HepG2 (cell line): ENCODE measurements around the gene UBR3. TPM values are rescaled to one million over a fixed set of nuclear protein-coding genes. Genes with fewer than 3 reads are reported as not detected.

ENCODE experiments used
- ATF4 ChIP-seq, 2 experiments: fragments of 450-650 bp in 1 of 2; sonication (generic) in 1 of 2; formaldehyde crosslinking; IDR thresholded peaks; 2 replicates each; pipeline versions ENCODE4 v1.5.0 to v1.8.0; 2020 to 2022; ENCODE audit warnings: mild to moderate bottlenecking in 1 of 2, missing genetic modification reagents in 1 of 2
- CHCHD3 ChIP-seq: sonication (generic); formaldehyde crosslinking; IDR thresholded peaks from 2 replicates; pipeline ENCODE4 v1.8.0; 2022; ENCODE audit warnings: mild to moderate bottlenecking, missing genetic modification reagents, moderate library complexity
- ETS1 ChIP-seq: sonication (generic); formaldehyde crosslinking; IDR thresholded peaks from 2 replicates; pipeline ENCODE4 v1.4.0; 2020; ENCODE audit warnings: missing genetic modification reagents
- FOXA1 ChIP-seq, 2 experiments: fragments of 450-650 bp in 1 of 2; sonication (generic) in 1 of 2; formaldehyde crosslinking in 1 of 2; IDR thresholded peaks; 2 replicates each; pipeline versions ENCODE4 v1.4.0 to v1.6.1; 2016 to 2020; ENCODE audit warnings: missing genetic modification reagents in 1 of 2
- IKZF4 ChIP-seq: sonication (generic); formaldehyde crosslinking; IDR thresholded peaks from 2 replicates; pipeline ENCODE4 v1.5.1; 2020; ENCODE audit warnings: borderline replicate concordance, mild to moderate bottlenecking, low read depth, missing genetic modification reagents; ENCODE audit errors: not compliant biosample characterization
- IRX3 ChIP-seq: sonication (generic); formaldehyde crosslinking; IDR thresholded peaks from 2 replicates; pipeline ENCODE4 v1.8.1; 2023; ENCODE audit warnings: mild to moderate bottlenecking, low read depth, missing genetic modification reagents, borderline replicate concordance
- NR2C2 ChIP-seq: sonication (generic); formaldehyde crosslinking; IDR thresholded peaks from 2 replicates; pipeline ENCODE4 v1.4.0; 2020; ENCODE audit warnings: missing genetic modification reagents, mild to moderate bottlenecking, moderate library complexity, borderline replicate concordance
- PLSCR1 ChIP-seq: sonication (generic); formaldehyde crosslinking; IDR thresholded peaks from 2 replicates; pipeline ENCODE4 v1.5.0; 2020; ENCODE audit warnings: missing genetic modification reagents, mild to moderate bottlenecking, borderline replicate concordance
- RARG ChIP-seq: sonication (generic); formaldehyde crosslinking; IDR thresholded peaks from 2 replicates; pipeline ENCODE4 v1.4.0; 2020; ENCODE audit warnings: low read depth, mild to moderate bottlenecking, missing genetic modification reagents
- SP4 ChIP-seq: sonication (generic); formaldehyde crosslinking; IDR thresholded peaks from 2 replicates; pipeline ENCODE4 v1.8.1; 2023; ENCODE audit warnings: mild to moderate bottlenecking, missing genetic modification reagents
- SP5 ChIP-seq: IDR thresholded peaks from 2 replicates; pipeline ENCODE4 v1.6.1; 2016; ENCODE audit warnings: low read depth, borderline replicate concordance
- TBX2 ChIP-seq: sonication (generic); formaldehyde crosslinking; IDR thresholded peaks from 2 replicates; pipeline ENCODE4 v1.5.0; 2020; ENCODE audit warnings: missing genetic modification reagents, mild to moderate bottlenecking, borderline replicate concordance
- TEAD3 ChIP-seq: optimal IDR thresholded peaks from 2 replicates; pipeline ENCODE3; 2016; ENCODE audit warnings: borderline replicate concordance
- ZNF558 ChIP-seq: sonication (generic); formaldehyde crosslinking; IDR thresholded peaks from 2 replicates; pipeline ENCODE4 v1.9.0; 2022; ENCODE audit warnings: mild to moderate bottlenecking, missing genetic modification reagents, borderline replicate concordance
- ZNF687 ChIP-seq: sonication (generic); formaldehyde crosslinking; IDR thresholded peaks from 2 replicates; pipeline ENCODE4 v1.5.1; 2020; ENCODE audit warnings: mild to moderate bottlenecking, missing genetic modification reagents, moderate library complexity
- polyA plus RNA-seq, 8 experiments: library from polyadenylated mRNA; depleted of rRNA in 3 of 8; stranded (reverse) in 7 of 8; unstranded in 1 of 8; fragments of >200 nt; fragmentation: Illumina TruSeq in 4 of 8; extraction: Trizol in 4 of 8; gene quantifications; 2 replicates each; pipeline versions ENCODE4 v1.2.1 to v1.2.3, GENCODE V29; 2011 to 2016; ENCODE audit warnings: low read depth in 4 of 8, missing spikeins in 1 of 8, mixed read lengths in 1 of 8; ENCODE audit not compliant: insufficient read depth in 1 of 8
- total RNA-seq, 5 experiments: library from RNA; depleted of rRNA; stranded (reverse); fragments of >200 nt; fragmentation: Illumina TruSeq; extraction: Trizol; gene quantifications; 2 replicates each; pipeline ENCODE4 v1.2.3, GENCODE V29; 2016; ENCODE audit warnings: low read depth in 1 of 5
- TF ChIP-seq, protein P1 (sequence below): sonication (generic); formaldehyde crosslinking; IDR thresholded peaks from 2 replicates; pipeline ENCODE4 v1.4.0; 2020; ENCODE audit warnings: missing genetic modification reagents

Gene UBR3
- total and polyA plus RNA-seq, 2 of the 13 experiments (the other 11 are each of a cell fraction or from before 2014, with no cell fraction given), result 15.1 to 28.0 TPM

DNA sequence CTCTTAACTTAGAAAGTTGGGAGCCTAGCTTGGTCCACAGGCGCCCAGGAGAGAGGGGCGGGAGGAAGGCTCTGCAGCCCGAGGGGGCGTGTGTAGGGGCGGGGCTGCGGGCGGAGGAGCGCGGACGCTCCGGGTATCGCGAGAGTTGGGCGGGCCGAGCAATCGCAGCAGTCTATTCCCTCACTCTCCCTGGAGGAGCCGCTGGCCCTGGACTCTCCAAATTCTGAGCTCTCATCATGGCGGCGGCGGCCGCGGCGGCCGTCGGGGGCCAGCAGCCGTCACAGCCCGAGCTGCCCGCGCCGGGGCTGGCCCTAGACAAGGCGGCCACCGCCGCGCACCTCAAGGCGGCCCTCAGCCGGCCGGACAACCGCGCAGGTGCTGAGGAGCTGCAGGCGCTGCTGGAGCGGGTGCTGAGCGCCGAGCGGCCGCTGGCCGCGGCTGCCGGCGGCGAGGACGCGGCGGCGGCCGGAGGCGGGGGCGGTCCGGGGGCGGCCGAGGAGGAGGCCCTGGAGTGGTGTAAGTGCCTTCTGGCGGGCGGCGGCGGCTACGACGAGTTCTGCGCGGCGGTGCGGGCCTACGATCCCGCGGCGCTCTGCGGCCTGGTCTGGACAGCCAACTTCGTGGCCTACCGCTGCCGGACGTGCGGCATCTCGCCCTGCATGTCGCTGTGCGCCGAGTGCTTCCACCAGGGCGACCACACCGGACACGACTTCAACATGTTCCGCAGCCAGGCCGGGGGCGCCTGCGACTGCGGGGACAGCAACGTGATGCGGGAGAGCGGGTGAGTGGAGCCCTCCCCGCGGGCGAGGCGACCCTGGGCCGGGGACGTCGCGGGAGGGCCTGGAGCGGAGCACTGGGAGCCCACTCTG is at the start of gene UBR3 (continued):
- TF ChIP-seq ZNF687 (CRISPR knock-in tag) (peak; percentile 78), SP4 (CRISPR knock-in tag) (peak; percentile 59; the same call in 1 of the 2 replicates), NR2C2 (CRISPR knock-in tag) (peak; percentile 30), PLSCR1 (CRISPR knock-in tag) (peak; percentile 81; the same call in 1 of the 2 replicates), RARG (CRISPR knock-in tag) (no peak), IKZF4 (CRISPR knock-in tag) (peak; percentile 33), ETS1 (CRISPR knock-in tag) (0 out of 2 replicates have a peak, but pooled peaks have one; percentile 4), TEAD3 (CRISPR knock-in tag) (peak; percentile 16), FOXA1 (IDR thresholded peaks at IDR 0.05) (no peak), FOXA1 (CRISPR knock-in tag; IDR thresholded peaks at IDR 0.05) (0 out of 2 replicates have a peak, but pooled peaks have one; percentile 15), TBX2 (peak; percentile 35; the same call in 1 of the 2 replicates), ATF4 (CRISPR knock-in tag; IDR thresholded peaks at IDR 0.05) (peak in 1 of 2 experiments; percentile 40; a peak in 2 of 4 replicates), IRX3 (CRISPR knock-in tag) (peak; percentile 21; the same call in 1 of the 2 replicates), CHCHD3 (CRISPR knock-in tag) (peak; percentile 27; the same call in 1 of the 2 replicates), ZNF558 (CRISPR knock-in tag) (peak; percentile 81; the same call in 1 of the 2 replicates), SP5 (CRISPR knock-in tag) (peak; percentile 93)
- TF ChIP-seq, protein P1, sequence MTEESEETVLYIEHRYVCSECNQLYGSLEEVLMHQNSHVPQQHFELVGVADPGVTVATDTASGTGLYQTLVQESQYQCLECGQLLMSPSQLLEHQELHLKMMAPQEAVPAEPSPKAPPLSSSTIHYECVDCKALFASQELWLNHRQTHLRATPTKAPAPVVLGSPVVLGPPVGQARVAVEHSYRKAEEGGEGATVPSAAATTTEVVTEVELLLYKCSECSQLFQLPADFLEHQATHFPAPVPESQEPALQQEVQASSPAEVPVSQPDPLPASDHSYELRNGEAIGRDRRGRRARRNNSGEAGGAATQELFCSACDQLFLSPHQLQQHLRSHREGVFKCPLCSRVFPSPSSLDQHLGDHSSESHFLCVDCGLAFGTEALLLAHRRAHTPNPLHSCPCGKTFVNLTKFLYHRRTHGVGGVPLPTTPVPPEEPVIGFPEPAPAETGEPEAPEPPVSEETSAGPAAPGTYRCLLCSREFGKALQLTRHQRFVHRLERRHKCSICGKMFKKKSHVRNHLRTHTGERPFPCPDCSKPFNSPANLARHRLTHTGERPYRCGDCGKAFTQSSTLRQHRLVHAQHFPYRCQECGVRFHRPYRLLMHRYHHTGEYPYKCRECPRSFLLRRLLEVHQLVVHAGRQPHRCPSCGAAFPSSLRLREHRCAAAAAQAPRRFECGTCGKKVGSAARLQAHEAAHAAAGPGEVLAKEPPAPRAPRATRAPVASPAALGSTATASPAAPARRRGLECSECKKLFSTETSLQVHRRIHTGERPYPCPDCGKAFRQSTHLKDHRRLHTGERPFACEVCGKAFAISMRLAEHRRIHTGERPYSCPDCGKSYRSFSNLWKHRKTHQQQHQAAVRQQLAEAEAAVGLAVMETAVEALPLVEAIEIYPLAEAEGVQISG (CRISPR knock-in tag), result peak; percentile 79
